HG02981 (cell line): ENCODE results near the gene TMEM51.

ENCODE experiments used
- ATAC-seq: cut with Tn5 transposase; IDR thresholded peaks from one replicate; pipeline ENCODE4 v1.9.1; 2021; ENCODE audit warnings: mild to moderate bottlenecking, moderate library complexity; ENCODE audit not compliant: unreplicated experiment

The TMEM51 gene

GRCh38 chr1:15238789-15239188, 85.2 kb downstream of the TMEM51 start:
- no peak for ATAC-seq

GRCh38 chr1:15242766-15243165, 89.2 kb downstream of the TMEM51 start:
- ATAC-seq = no peak

GRCh38 chr1:15243275-15244043, 89.9 kb downstream of the TMEM51 start:
- no peak for ATAC-seq

- no peak for ATAC-seq
Observed at GRCh38 chr1:15244813-15245212, 91.3 kb downstream of the TMEM51 start.

DNA sequence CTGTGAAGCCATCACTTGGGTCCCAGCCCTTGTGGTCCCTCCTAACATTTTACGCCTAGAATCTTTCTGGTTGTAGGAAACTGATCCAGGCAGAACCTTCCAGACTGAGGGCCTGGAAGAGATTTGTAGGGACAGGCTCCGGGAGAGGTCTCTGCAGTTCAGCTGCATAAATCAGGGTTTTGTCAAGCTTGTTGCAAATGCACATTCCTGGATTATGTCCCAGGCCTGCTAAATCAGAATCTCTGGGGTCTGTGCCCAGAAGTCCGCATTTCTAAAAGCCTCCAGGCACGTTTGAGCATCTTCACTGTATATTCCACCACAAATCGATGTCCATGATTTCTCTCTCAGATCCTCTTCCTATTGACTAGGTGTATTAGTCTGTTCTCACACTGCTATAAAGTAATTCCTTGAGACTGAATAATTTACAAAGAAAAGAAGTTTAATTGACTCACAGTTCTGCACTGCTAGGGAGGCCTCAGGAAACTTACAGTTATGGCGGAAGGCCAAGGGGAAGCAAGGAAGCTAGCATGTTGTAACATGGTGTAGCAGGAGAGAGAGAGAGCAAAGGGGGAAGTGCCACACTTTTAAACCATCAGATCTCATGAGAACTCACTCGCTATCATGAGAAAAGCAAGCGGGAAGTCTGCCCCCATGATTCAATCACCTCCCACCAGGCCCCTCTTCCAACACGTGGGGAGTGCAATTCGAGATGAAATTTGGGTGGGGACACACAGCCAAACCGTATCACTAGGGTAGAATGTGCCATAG, 92.2 kb downstream of the TMEM51 start:
- ATAC-seq = no peak

DNA sequence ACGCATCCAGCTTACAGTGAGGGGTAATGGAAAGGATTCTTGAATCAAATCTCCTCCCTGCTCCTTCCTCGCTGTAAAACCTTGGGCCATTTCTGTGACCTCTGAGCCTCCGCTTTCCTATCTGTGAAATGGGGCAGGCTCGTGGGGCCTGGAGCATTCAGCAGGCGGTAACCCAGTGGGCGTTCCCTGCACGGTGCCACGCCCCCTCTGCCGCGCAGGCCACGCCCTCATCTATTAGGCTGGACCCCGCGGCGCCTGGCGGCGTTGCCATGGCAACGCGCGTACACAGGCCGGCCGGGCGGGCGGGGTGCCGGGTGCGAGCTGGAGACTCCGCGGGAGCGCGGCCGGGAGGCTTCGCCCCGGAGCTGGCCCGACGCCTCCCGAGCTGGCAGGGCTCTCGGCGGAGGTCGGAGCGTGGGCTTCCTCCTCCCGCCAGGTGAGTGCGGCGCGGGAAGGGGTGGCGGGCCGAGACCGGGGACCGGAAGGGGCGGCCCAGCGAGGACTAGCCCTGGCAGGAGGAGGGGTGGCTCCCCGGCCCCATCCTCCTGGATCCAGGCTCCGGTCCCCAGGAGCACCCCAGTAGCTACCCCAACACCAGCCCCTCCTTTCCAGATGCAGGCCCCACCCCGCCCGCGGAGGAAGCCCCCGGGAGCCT, 93.5 kb downstream of the TMEM51 start, which contains the start of gene FHAD1:
Gene FHAD1 (plus strand): TSS at position 264 of the 655 bp plus-strand sequence. CDS start 4,562 bp downstream, outside the sequence.
- peak; percentile 61 for ATAC-seq

- no peak for ATAC-seq
Observed at GRCh38 chr1:15248216-15248615, 94.7 kb downstream of the TMEM51 start.

GRCh38 chr1:15249081-15249480, 95.5 kb downstream of the TMEM51 start:
- peak; percentile 51 for ATAC-seq

- no peak for ATAC-seq
Observed at GRCh38 chr1:15251857-15252835, 98.6 kb downstream of the TMEM51 start.

- ATAC-seq = no peak
Observed at GRCh38 chr1:15254559-15254958, 101.0 kb downstream of the TMEM51 start.

DNA sequence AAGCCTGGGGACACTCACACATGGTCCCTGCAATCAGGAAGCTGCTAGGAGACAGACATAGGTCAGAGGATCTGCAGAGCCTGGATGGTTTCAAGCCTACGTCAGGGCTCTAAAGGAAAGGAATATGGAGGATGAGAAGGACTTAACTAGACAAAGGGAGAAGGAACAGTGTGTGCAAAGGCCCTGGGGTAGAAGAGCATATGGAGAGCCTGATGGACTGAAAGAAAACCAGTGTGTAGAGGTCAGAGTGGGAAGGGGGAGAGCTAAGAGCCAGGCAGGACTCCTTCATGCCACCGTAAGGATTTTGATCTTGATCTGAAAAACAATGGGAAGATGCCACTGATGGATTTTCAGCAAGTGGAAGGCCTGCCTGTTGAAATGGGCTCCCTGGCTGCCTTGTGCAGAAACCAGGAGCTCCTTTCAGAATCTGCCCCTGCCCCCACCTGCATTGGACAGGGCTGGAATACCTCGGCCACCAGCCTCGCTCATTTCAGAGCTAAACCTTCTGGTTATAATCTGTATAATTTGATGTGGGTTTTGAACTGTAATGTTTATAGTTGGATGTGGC, 102.1 kb downstream of the TMEM51 start:
- ATAC-seq = no peak

DNA sequence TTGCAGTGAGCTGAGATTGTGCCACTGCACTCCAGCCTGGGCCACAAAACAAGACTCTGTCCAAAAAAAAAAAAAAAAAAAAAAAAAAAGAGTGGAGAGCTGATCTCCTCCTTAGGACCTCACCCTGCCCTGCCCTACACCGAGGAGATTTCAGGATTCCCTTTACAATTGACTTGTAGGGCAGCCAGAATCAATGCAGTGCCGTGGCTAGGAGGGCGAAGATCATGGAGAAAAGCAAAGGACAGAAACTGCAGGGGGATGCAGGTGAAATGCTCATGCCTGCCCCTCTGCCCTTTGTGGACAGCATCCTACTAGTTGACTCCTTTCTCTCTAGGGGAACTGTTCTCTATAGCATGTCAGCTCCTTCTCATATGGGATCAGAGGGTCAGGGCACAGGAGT, 103.0 kb downstream of the TMEM51 start:
- no peak for ATAC-seq

GRCh38 chr1:15257309-15257708, 103.8 kb downstream of the TMEM51 start:
- ATAC-seq = no peak

DNA sequence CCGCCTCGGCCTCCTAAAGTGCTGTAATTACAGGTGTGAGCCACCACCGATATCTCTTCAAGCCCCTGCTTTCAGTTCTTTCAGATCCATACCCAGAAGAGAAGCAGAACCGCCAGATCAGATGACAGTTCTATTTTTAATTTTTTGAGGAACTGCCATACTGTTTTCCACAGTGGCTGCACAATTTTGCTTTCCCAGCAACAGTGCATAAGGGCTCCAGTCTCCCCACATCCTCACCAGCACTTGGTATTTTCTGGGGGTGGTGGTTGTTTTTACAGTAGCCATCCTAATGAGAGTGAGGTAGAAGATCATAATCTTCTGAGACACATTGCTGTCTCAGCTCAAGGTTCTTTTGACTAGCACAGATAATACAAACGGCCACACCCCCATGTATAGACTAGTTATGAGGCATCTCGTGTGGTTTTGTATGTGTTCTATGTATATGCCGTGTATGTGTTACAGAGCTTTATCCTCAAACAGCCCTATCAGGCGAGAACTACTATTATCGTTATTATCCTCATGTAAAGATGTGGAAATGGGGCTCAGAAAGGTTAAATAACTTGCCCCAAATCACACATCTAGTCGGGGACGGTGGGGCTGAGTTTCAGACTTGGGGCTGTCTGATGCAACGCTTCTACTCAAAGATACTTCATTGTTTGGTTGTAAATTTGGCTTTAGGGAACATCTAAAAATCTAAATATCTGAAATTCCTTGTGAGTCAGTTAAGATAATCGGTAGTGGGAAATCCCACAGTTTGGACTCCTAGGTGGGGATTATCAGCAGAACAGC, 105.5 kb downstream of the TMEM51 start:
- ATAC-seq = no peak

GRCh38 chr1:15259622-15260007, 106.1 kb downstream of the TMEM51 start:
- ATAC-seq = no peak

DNA sequence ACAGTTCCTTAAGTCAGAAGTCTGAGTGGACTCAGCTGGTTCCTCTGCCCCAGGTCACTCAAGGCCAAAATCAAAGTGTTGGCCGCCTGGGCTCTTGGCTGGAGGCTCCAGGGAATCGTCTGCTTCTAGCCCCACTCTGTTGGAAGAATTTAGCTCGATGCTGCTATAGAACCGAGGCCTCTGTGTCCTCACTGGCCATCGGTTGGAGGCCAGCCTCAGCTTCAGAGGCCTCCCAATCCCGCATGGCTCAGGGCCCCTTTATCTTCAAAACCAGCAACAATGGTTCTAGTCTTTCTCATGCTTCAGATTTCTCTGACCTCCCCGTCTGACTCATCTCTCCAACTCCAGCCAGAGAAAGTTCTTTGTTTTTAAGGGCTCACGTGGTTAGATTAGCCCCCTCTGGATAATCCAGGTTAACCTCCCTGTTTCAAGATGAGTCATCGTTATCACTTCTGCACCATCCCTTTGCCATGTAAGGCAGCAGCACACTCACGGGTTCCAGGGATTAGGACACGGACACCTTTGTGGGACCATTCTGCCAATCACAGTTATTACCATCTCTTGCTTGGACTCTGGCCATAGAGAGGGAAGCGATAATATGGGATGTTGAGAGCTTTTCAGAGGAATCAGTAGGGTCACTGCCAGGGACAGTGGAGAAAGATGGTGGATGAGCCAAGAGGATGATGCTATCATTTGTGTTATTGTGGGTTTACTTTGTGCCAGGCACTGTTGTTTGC, 107.0 kb downstream of the TMEM51 start:
- ATAC-seq = no peak

- ATAC-seq = no peak
Observed at GRCh38 chr1:15261155-15262002, 107.8 kb downstream of the TMEM51 start.

DNA sequence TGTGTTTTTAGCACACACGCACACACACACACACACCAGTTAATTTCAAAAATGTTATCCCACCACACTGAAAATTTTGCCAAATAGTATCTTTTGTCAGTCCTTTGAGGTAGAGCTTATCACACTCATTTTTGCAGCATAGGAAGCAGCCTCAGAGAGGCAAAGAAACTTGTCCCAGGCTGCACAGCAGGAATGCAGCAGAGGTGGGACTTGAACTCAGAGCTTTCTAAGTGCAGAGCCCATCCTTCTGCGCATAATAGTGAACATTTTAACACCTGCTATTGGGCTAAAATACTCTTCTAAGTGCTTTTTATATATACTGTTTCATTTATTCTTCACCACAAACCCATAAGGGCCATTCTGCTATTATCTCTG, 108.4 kb downstream of the TMEM51 start:
- ATAC-seq = no peak
